Testis (tissue), 3 donors: Measurements from ENCODE around the gene OMA1. TPM values are rescaled to one million over a fixed set of nuclear protein-coding genes. Genes with fewer than 3 reads are reported as not detected.

Experiments
- DNase-seq: peaks from one replicate; pipeline ENCODE4 v3.0.0-alpha.2; 2019
- H3K27ac ChIP-seq, 2 donors: fragments of 200-600 bp; sonication (generic); one replicate each; pipeline ENCODE4 v1.5.1; 2019
- H3K27me3 ChIP-seq: fragments of 200-600 bp; sonication (generic); one replicate; pipeline ENCODE4 v1.5.1; 2019
- H3K36me3 ChIP-seq: fragments of 200-600 bp; sonication (generic); one replicate; pipeline ENCODE4 v1.5.1; 2017; ENCODE audit warnings: low read depth; ENCODE audit errors: missing control alignments
- H3K4me1 ChIP-seq: fragments of 200-600 bp; sonication (generic); one replicate; pipeline ENCODE4 v1.5.1; 2019
- H3K4me3 ChIP-seq, 2 donors: fragments of 200-600 bp; sonication (generic); one replicate each; pipeline ENCODE4 v1.5.1; 2017 to 2019
- H3K9me3 ChIP-seq: fragments of 200-600 bp; sonication (generic); one replicate; pipeline ENCODE4 v1.5.1; 2017
- CTCF ChIP-seq, 3 experiments: fragments of 450-650 bp in 2 of 3; fragments of 200-600 bp in 1 of 3; sonication (generic) in 1 of 3; IDR thresholded peaks; one replicate each; pipeline ENCODE4 v1.5.1; 2016 to 2019; ENCODE audit warnings: antibody characterized with exemption in 3 of 3, mild to moderate bottlenecking in 2 of 3, moderate library complexity in 1 of 3
- POLR2A ChIP-seq: fragments of 450-650 bp; IDR thresholded peaks from one replicate; pipeline ENCODE4 v1.6.1; 2017; ENCODE audit warnings: antibody characterized with exemption, mild to moderate bottlenecking, moderate library complexity
- WGBS, 2 donors: methylation state at CpG; one replicate each; pipeline ENCODE4 v1.1.5; 2018; 5-methylcytosine and 5-hydroxymethylcytosine counted together
- intact Hi-C: fragments of 100-400 bp; cut with DNase I; formaldehyde crosslinking; loops from one replicate; pipeline ENCODE4 v1.15.1; 2023; ENCODE audit warnings: low total_unique reads
- polyA plus RNA-seq: library from polyadenylated mRNA; stranded (reverse); fragments of 350-450 nt; fragmentation: Illumina TruSeq; extraction: RNeasy Lipid Tissue Mini Kit (QIAGEN cat#74804); gene quantifications from one replicate; pipeline ENCODE4 v1.2.3, GENCODE V29; 2014; ENCODE audit warnings: low read depth, low replicate concordance; ENCODE audit not compliant: insufficient read depth
- total RNA-seq, 2 donors: library from RNA; depleted of rRNA; stranded (reverse); fragments of >200 nt; gene quantifications; one replicate each; pipeline ENCODE4 v1.2.3, GENCODE V29; 2016

Gene OMA1
- total and polyA plus RNA-seq, 3 donors from 2014 or later: 10.9 to 24.7 (median 22.1) TPM

GRCh38 chr1:58580186-58580585 is 33.7 kb upstream of the OMA1 start:
- TF ChIP-seq POLR2A (no peak), CTCF (IDR thresholded peaks at IDR 0.05) (no peak)
- no peak for DNase-seq
- Histone ChIP-seq H3K4me3 (no peak overlapping the region), H3K9me3 (no peaks in the 10 kb centered on the region), H3K4me1 (peaks cover 10% of the 10 kb centered on the region), H3K27me3 (no peaks in the 10 kb centered on the region), H3K27ac (no peak overlapping the region), H3K36me3 (no peaks in the 10 kb centered on the region)
- intact Hi-C loops: no loop called here
- 24 to 48% methylated on average over 1 of the region's 1 CpG for WGBS, 2 donors

- Histone ChIP-seq H3K9me3 (no peaks in the 10 kb centered on the region), H3K4me3 (no peak overlapping the region), H3K36me3 (no peaks in the 10 kb centered on the region), H3K4me1 (peaks cover 7% of the 10 kb centered on the region), H3K27me3 (no peaks in the 10 kb centered on the region), H3K27ac (no peak overlapping the region)
- intact Hi-C loops: no loop called here
- DNase-seq: no peak
- WGBS, 2 donors: 16 to 17% methylated on average over 3 of the region's 3 CpGs
- no peak for TF ChIP-seq CTCF (IDR thresholded peaks at IDR 0.05)
- no peak for TF ChIP-seq POLR2A
These were observed 31.1 kb upstream of the OMA1 start for GRCh38 chr1:58577654-58578030.

DNA sequence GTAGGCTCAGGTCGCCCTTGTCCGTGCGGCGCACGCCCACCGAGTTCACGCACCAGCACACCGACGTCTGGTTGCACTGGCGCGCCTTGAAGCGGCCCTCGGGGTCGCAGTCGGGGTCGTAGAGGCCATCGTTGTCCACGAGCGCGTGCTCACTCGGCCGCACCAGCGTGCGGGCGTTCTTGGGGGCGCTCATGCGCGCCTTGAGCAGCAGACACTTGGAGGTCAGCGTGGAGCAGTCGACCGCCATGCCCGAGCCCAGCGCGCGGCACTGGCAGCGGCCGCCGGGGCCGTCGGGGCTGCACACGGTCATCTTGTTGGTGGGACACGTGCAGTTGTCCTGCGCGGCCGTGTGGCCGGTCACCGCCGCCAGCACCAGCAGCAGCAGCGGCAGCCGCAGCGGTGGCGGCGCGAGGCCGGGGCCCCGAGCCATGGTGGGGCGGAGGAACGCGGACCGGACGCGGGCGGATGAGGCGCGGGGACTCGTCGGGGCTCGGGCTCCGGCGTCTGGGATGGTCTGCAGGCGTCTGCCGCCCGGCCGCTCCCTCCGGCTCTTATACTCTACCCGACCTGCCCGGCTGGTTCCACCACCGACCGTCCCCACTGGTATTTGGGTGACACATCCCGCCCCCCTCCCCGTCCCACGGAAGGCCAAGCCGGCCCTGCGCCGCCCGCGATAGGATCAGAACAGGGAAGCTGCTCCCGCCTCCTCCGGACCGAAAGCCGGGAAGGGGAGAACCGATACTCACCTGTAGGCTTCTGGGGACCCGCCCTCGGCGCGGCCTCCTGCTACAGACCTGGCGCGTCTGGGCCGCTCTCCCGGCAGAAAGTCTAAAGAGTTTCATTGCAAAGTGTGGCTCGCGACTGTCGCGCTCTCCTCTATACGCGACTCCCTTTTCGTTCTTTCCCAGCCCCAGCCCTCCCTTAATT is 30.5 kb upstream of the OMA1 start, which contains the start of gene TACSTD2:
TACSTD2 (minus strand) TSS at position 526 of the 927 bp plus-strand sequence; CDS start at position 430, 96 bp downstream.
- H3K9me3 ChIP-seq: no peaks in the 10 kb centered on the region
- no peaks in the 10 kb centered on the region for H3K36me3 ChIP-seq
- no peak within 1 kb of the TSS for H3K27ac ChIP-seq
- H3K27me3 ChIP-seq: no peaks in the 10 kb centered on the region
- peaks cover 7% of the 10 kb centered on the region for H3K4me1 ChIP-seq
- TF ChIP-seq POLR2A: no peak
- peak; percentile 16 for DNase-seq
- WGBS, 2 donors: 8 to 20% methylated on average over 16 to 71 of the region's 107 CpGs
- intact Hi-C loops: no loop called here
- peak within 1 kb of the TSS; percentile 37 to 47 for H3K4me3 ChIP-seq

- intact Hi-C loops: no loop called here
- peak; percentile 28 for DNase-seq
- Histone ChIP-seq H3K27me3 (no peaks in the 10 kb centered on the region), H3K36me3 (no peaks in the 10 kb centered on the region), H3K4me1 (peaks cover 7% of the 10 kb centered on the region), H3K9me3 (no peaks in the 10 kb centered on the region), H3K27ac (no peak overlapping the region), H3K4me3 (peak overlapping the region; percentile 37 to 47)
- TF ChIP-seq POLR2A: no peak
- no peak for TF ChIP-seq CTCF (IDR thresholded peaks at IDR 0.05)
- WGBS, 2 donors: 0 to 8% methylated on average over 1 to 37 of the region's 43 CpGs
These were observed 29.8 kb upstream of the OMA1 start for GRCh38 chr1:58576325-58576726.

DNA sequence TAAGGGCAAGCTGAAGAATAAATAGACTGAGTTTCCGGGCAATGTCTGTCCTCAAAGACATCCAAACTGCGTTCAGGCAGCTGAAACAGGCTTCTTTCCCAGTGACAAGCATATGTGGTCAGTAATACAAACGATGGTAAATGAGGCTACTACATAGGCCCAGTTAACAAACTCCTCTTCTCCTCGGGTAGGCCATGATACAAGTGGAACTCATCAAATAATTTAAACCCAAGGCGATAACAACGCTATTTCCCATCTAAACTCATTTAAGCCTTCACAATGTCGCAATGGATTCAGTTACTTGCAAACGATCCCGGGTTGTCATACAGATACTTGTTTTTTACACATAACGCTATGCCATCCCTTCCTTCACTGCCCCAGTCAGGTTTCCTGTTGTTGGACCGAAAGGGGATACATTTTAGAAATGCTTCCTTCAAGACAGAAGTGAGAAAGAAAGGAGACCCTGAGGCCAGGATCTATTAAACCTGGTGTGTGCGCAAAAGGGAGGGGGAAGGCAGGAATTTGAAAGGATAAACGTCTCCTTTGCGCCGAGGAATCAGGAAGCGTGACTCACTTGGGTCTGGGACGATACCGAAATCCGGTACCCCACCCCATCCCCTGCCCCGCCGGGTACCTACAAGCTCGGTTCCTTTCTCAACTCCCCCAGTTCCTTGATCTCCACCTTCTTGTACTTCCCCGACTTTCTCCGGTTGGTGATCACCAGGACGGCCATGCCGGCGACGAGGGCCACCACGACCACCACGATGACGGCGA is 29.2 kb upstream of the OMA1 start:
- DNase-seq: no peak
- H3K36me3 ChIP-seq: no peaks in the 10 kb centered on the region
- H3K27me3 ChIP-seq: no peaks in the 10 kb centered on the region
- TF ChIP-seq CTCF (IDR thresholded peaks at IDR 0.05) (no peak), POLR2A (no peak)
- no peaks in the 10 kb centered on the region for H3K9me3 ChIP-seq
- WGBS, 2 donors: 28% methylated on average over 31 to 32 of the region's 32 CpGs
- H3K4me3 ChIP-seq: peak overlapping the region; percentile 37 to 47
- H3K27ac ChIP-seq: no peak overlapping the region
- H3K4me1 ChIP-seq: peaks cover 7% of the 10 kb centered on the region
- intact Hi-C loops: no loop called here
